Testis (tissue), 3 donors: Measurements from ENCODE around the gene POMC. TPM values are rescaled to one million over a fixed set of nuclear protein-coding genes. Genes with fewer than 3 reads are reported as not detected.

Experiments used
- DNase-seq: peaks from one replicate; pipeline ENCODE4 v3.0.0-alpha.2; 2019
- H3K27ac ChIP-seq, 2 donors: fragments of 200-600 bp; sonication (generic); one replicate each; pipeline ENCODE4 v1.5.1; 2019
- H3K27me3 ChIP-seq: fragments of 200-600 bp; sonication (generic); one replicate; pipeline ENCODE4 v1.5.1; 2019
- H3K36me3 ChIP-seq: fragments of 200-600 bp; sonication (generic); one replicate; pipeline ENCODE4 v1.5.1; 2017; ENCODE audit warnings: low read depth; ENCODE audit errors: missing control alignments
- H3K4me1 ChIP-seq: fragments of 200-600 bp; sonication (generic); one replicate; pipeline ENCODE4 v1.5.1; 2019
- H3K4me3 ChIP-seq, 2 donors: fragments of 200-600 bp; sonication (generic); one replicate each; pipeline ENCODE4 v1.5.1; 2017 to 2019
- H3K9me3 ChIP-seq: fragments of 200-600 bp; sonication (generic); one replicate; pipeline ENCODE4 v1.5.1; 2017
- POLR2A ChIP-seq: fragments of 450-650 bp; IDR thresholded peaks from one replicate; pipeline ENCODE4 v1.6.1; 2017; ENCODE audit warnings: antibody characterized with exemption, mild to moderate bottlenecking, moderate library complexity
- WGBS, 2 donors: methylation state at CpG; one replicate each; pipeline ENCODE4 v1.1.5; 2018; 5-methylcytosine and 5-hydroxymethylcytosine counted together
- intact Hi-C: fragments of 100-400 bp; cut with DNase I; formaldehyde crosslinking; loops from one replicate; pipeline ENCODE4 v1.15.1; 2023; ENCODE audit warnings: low total_unique reads
- polyA plus RNA-seq: library from polyadenylated mRNA; stranded (reverse); fragments of 350-450 nt; fragmentation: Illumina TruSeq; extraction: RNeasy Lipid Tissue Mini Kit (QIAGEN cat#74804); gene quantifications from one replicate; pipeline ENCODE4 v1.2.3, GENCODE V29; 2014; ENCODE audit warnings: low read depth, low replicate concordance; ENCODE audit not compliant: insufficient read depth
- total RNA-seq, 2 donors: library from RNA; depleted of rRNA; stranded (reverse); fragments of >200 nt; gene quantifications; one replicate each; pipeline ENCODE4 v1.2.3, GENCODE V29; 2016
- TF ChIP-seq, protein P1 (sequence below), 3 experiments: fragments of 450-650 bp in 2 of 3; fragments of 200-600 bp in 1 of 3; sonication (generic) in 1 of 3; IDR thresholded peaks; one replicate each; pipeline ENCODE4 v1.5.1; 2016 to 2019; ENCODE audit warnings: antibody characterized with exemption in 3 of 3, mild to moderate bottlenecking in 2 of 3, moderate library complexity in 1 of 3

The POMC gene
- total and polyA plus RNA-seq, 3 donors from 2014 or later, result 17.9 to 77.2 (median 55.7) TPM

DNA sequence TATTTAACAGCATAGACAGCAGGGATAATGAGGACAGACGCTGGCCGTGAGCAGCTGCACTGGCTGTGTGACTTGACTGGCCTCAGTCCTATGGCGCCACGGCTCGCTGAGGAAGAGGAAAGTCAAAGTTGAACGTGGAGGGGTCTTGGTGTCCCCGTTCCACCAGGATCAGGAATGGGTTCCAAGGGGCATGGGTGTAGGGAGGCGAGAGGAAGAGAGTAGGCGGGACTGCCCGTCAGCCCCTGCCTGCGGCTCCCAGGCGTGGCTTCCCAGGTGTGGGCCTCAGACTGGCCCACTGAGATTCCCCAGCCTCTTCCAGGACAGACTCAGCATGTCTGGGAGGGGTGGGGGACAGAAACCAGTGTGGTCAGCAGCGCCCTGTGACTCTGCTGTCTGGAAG, 51.4 kb downstream of the POMC start:
- Histone ChIP-seq H3K9me3 (no peaks in the 10 kb centered on the region), H3K27me3 (no peaks in the 10 kb centered on the region), H3K36me3 (no peaks in the 10 kb centered on the region), H3K4me1 (no peaks in the 10 kb centered on the region), H3K27ac (no peak overlapping the region), H3K4me3 (no peak overlapping the region)
- no peak for DNase-seq
- 84 to 92% methylated on average over 13 of the region's 13 CpGs for WGBS, 2 donors
- intact Hi-C loops, result no loop called here
- no peak for TF ChIP-seq POLR2A

DNA sequence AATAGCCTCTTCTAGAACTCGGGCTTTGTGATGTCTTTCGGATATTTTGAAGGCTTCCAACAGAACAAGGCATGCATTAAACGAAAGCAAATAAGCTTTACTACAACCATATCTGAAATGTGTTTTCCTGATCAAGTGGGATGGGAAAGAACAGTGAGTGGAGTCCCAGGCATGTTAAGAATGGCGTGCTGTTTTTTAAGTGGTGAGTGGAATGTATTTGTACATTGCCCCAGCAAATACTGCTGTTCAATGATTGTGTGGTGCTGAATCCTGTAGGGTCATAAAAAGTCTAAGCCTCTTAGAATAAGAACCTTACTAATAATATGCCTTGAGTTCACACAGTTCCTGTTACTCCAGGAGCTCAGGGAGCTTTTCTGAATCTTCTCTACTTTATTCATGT, 52.5 kb downstream of the POMC start:
- Histone ChIP-seq H3K4me3 (no peak overlapping the region), H3K9me3 (no peaks in the 10 kb centered on the region), H3K36me3 (no peaks in the 10 kb centered on the region), H3K27me3 (no peaks in the 10 kb centered on the region), H3K27ac (no peak overlapping the region), H3K4me1 (no peaks in the 10 kb centered on the region)
- WGBS, 2 donors, result 87 to 91% methylated on average over 4 of the region's 4 CpGs
- intact Hi-C loops, result no loop called here
- no peak for DNase-seq
- TF ChIP-seq, protein P1, sequence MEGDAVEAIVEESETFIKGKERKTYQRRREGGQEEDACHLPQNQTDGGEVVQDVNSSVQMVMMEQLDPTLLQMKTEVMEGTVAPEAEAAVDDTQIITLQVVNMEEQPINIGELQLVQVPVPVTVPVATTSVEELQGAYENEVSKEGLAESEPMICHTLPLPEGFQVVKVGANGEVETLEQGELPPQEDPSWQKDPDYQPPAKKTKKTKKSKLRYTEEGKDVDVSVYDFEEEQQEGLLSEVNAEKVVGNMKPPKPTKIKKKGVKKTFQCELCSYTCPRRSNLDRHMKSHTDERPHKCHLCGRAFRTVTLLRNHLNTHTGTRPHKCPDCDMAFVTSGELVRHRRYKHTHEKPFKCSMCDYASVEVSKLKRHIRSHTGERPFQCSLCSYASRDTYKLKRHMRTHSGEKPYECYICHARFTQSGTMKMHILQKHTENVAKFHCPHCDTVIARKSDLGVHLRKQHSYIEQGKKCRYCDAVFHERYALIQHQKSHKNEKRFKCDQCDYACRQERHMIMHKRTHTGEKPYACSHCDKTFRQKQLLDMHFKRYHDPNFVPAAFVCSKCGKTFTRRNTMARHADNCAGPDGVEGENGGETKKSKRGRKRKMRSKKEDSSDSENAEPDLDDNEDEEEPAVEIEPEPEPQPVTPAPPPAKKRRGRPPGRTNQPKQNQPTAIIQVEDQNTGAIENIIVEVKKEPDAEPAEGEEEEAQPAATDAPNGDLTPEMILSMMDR (IDR thresholded peaks at IDR 0.05), result no peak
- TF ChIP-seq POLR2A, result no peak

DNA sequence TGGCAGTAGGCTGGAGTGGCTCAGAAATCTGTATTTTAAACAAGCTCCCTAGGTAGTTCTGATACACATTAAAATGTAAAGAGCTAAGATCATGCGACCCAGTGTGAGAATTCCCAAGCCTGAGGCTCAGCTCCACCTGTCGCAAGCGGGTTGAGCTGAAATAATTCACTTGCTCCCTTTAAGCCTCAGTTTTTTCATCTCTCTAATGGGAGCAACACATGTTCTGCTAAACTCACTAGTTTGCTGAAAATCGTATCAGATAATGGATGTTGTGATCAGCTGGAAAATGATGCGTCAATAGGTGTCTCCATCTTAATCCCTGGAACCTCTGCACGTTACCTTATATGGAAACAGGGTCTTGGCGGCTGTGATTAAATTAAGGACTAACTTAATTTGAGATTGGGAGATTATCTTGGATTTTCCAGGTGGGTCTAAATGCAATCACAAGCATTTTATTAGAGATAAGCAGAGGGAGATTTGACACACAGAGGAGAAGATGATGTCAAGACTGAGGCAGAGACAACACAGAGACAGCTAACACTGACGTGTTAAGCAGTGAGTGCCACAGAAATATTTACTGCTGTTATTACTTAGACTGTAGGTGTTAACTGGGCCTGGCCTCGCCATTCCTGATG, 53.0 kb downstream of the POMC start:
- Histone ChIP-seq H3K27me3 (no peaks in the 10 kb centered on the region), H3K27ac (no peak overlapping the region), H3K9me3 (no peaks in the 10 kb centered on the region), H3K36me3 (no peaks in the 10 kb centered on the region), H3K4me1 (no peaks in the 10 kb centered on the region), H3K4me3 (no peak overlapping the region)
- WGBS, 2 donors, result 95 to 96% methylated on average over 9 of the region's 9 CpGs
- TF ChIP-seq, protein P1 (IDR thresholded peaks at IDR 0.05), result no peak
- no peak for TF ChIP-seq POLR2A
- DNase-seq, result no peak
- intact Hi-C loops, result no loop called here

DNA sequence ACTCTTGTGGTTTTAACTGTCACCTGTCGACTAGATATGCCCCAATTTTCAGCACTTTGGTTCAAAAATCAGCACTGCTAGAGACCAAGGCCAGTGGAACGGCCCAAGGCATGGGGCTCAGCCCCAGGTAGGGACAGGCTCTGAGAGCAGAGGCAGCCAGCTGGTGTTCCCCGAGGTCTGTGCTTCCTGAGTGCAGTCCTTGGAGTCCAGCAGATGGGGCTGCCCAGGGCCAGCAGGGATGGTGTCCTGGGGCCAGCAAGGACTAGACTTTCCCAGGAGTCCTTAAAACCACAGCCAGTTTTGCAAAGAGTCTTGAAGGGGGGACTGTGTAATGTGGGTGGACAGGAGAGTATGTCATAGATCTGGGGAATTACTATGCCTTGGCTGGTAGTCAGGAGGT, 56.3 kb downstream of the POMC start:
- Histone ChIP-seq H3K36me3 (no peaks in the 10 kb centered on the region), H3K4me1 (no peaks in the 10 kb centered on the region), H3K4me3 (no peak overlapping the region), H3K9me3 (no peaks in the 10 kb centered on the region), H3K27ac (no peak overlapping the region), H3K27me3 (no peaks in the 10 kb centered on the region)
- no peak for TF ChIP-seq POLR2A
- TF ChIP-seq, protein P1 (IDR thresholded peaks at IDR 0.05), result no peak
- intact Hi-C loops, result no loop called here
- DNase-seq, result no peak
- WGBS, 2 donors, result 86 to 90% methylated on average over 3 of the region's 3 CpGs

Other genes with a start within 250 kb of the POMC start
- gene ADCY3, start 248.3 kb downstream of the POMC start, total RNA-seq, result 10 to 100 TPM; 22.3 to 27.9 TPM
- 41.6 TPM for gene ADCY3, start 248.3 kb downstream of the POMC start, polyA plus RNA-seq
- 10 to 100 TPM; 33.3 to 36.7 TPM for gene DNAJC27, start 196.6 kb downstream of the POMC start, total RNA-seq
- gene DNAJC27, start 196.6 kb downstream of the POMC start, polyA plus RNA-seq, result 59.7 TPM
- gene EFR3B, start 126.5 kb downstream of the POMC start, total RNA-seq, result 1 to 10 TPM; 3.6 to 3.7 TPM
- 3.0 TPM for gene EFR3B, start 126.5 kb downstream of the POMC start, polyA plus RNA-seq
- 10 to 100 TPM; 36.3 TPM for gene DNMT3A, start 173.3 kb upstream of the POMC start, total RNA-seq
- 15.5 TPM for gene DNMT3A, start 173.3 kb upstream of the POMC start, polyA plus RNA-seq